ENCODE data around the gene SACS.

- no peak for TF ChIP-seq POLR2AphosphoS5 (IDR thresholded peaks at IDR 0.05)
- no peak for TF ChIP-seq CTCF (IDR thresholded peaks at IDR 0.05)
Measured at GRCh38 chr13:23456437-23457210, 23.1 kb upstream of the SACS start.

Data from prostate gland (tissue), 2 donors.